Stimulated activated CD4-positive, alpha-beta T cell treated with anti-CD3 and anti-CD28 coated beads, Interleukin-2, amount 100 ng/mL, for 4 hours (primary cell): ENCODE measurements around the gene FBXL7.

ENCODE experiments used
- DNase-seq: peaks from one replicate; pipeline ENCODE4 v3.0.0-alpha.2; 2020; ENCODE audit warnings: low read depth

FBXL7 gene

DNA sequence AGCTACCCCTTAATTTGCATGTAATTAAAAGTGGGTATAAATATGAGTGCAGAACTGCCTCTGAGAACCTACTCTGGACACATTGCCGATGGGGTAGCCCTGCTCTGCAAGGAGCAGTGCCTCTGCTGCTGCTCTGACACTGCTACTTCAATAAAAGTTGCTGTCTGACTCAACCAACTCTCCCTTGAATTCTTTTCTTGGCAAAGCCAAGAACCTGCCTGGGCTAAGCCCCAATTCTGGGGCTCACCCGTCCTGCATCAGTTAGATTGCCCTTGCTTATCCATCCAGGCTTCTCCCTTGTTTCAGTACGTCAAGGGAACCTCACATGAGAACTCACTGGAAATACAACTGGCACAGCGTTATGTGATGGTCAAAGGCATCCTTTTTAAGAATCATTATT lies 44.1 kb downstream of the FBXL7 start:
- DNase-seq, result no peak

DNA sequence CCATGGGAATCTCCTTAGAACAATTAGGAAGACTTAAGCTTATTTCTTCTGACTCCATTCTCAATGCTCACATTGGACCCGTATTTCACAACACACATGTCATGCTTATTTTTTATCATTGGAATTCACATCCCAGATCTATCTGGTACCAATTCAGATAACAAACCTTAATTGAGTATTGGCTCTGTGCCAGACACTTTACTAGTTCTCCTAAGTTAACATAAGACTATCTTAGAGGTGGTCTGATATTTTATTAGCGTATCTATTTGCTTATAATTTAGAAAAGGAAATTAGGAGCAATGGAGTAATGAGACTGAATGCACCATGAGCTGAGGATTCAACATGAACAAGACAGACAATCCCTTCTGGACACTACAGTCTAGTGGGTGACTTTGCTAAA lies 45.1 kb downstream of the FBXL7 start:
- no peak for DNase-seq

GRCh38 chr5:15547261-15547839 lies 47.4 kb downstream of the FBXL7 start:
- DNase-seq, result no peak

DNA sequence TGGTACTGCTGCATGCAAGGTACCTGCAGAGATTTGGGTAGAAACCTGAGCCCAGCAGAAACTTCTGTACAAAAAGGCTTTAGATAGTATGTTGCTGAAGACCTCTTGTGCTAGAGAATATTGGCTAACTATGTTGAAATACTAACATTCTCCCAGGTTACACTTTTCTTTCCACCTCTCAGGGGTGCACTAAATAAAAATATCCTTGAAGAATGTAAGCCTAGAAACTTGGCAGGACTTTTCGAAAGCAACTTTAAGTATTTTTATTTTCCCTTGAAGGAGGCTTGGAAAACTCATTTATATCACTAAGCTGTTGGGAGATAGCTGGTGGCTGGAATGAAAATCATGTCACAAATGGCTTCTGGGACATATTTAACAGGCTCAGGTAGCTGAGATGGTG lies 50.0 kb downstream of the FBXL7 start:
- DNase-seq, result no peak

DNA sequence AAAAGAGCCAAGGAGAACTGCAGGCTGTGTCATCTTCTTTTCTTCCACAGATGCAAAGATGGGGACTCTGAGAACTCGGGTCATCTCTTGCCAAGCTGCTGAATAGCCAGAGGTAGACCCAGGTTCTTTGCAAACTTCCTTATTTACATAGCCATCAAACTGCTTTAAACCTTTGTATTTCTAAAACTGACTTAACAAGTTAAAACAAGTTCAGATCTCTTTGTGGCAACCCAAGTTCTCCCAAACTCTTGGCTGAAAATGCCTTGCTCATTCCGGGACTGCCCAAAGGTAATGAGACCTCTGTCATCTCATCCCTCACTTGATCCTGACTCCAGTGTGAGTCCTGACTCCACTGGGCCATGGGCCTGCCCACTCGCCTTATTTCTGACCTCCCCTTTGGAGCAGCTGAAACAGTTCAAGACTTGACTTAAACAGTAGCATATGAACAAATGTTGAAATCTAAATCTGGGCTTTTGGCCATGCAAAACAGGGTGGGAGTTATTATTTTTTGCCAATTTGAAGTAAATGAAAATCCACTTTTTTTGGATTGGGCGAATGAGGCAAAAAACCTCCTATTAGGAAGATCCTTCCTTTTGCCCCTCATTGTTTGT lies 50.6 kb downstream of the FBXL7 start:
- no peak for DNase-seq

DNA sequence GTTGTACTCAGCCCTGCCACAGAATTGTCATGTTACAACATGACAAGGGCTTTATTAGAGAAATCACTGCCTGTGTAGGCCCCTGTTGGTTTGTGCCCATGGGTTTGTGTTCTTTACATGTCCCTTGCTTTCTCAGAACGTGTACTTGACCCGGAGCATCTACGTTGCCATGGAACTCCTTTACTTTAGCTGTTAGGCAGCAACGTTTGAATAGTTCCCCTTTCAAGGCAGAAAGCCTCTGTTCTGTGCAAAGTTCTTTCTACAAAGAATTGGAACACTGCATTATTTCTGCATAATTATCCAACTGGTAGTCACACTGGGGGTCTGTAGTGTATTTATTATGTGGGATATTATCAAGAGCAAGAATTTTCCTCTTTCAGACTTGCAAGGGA lies 51.1 kb downstream of the FBXL7 start:
- no peak for DNase-seq

GRCh38 chr5:15554542-15554941 lies 54.6 kb downstream of the FBXL7 start:
- DNase-seq, result no peak

- no peak for DNase-seq
These were observed 55.2 kb downstream of the FBXL7 start for GRCh38 chr5:15555176-15555575.

GRCh38 chr5:15558240-15558639 lies 58.3 kb downstream of the FBXL7 start:
- DNase-seq, result no peak

GRCh38 chr5:15558681-15559080 lies 58.7 kb downstream of the FBXL7 start:
- no peak for DNase-seq

GRCh38 chr5:15560421-15560820 lies 60.4 kb downstream of the FBXL7 start:
- no peak for DNase-seq

- no peak for DNase-seq
These were observed 64.5 kb downstream of the FBXL7 start for GRCh38 chr5:15564523-15564922.

DNA sequence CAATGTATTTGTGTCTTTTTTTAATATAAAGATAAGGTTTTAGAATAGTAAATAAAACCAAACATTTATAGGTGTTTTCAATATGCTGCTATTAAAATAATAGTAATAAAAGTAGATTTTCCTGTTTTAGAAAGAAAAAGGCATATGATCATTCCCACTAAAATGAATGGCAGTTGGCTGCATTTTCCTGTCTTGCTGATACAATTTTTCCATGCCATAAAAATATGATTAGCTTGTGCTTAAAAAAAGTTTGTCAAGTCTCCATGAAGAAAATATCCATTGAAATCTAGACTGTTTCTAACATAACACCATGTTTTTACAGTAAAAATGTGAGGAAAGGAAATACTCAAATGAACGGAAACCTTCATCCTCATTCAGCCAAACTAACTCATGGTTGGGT lies 65.0 kb downstream of the FBXL7 start:
- DNase-seq, result no peak

GRCh38 chr5:15566306-15566705 lies 66.3 kb downstream of the FBXL7 start:
- no peak for DNase-seq

DNA sequence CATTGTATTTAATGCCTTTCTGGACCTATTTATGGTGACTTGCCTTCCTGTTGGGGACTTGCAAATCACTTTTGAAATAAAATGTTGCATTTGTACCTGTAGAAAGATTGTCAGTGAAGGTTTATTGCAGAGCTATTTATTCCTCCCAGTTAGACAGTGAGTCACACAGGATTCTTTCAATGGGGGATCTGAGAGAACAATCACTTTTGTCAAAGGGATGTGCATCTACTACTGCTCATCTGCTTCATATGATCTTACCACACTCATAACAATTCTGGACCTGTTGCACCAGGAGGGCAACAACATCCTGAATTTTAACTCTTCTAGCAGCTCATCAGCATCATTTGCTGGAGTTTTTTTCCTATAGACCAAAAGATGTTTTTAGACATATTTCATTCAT lies 66.8 kb downstream of the FBXL7 start:
- DNase-seq, result no peak

GRCh38 chr5:15570491-15570890 lies 70.5 kb downstream of the FBXL7 start:
- DNase-seq, result no peak

DNA sequence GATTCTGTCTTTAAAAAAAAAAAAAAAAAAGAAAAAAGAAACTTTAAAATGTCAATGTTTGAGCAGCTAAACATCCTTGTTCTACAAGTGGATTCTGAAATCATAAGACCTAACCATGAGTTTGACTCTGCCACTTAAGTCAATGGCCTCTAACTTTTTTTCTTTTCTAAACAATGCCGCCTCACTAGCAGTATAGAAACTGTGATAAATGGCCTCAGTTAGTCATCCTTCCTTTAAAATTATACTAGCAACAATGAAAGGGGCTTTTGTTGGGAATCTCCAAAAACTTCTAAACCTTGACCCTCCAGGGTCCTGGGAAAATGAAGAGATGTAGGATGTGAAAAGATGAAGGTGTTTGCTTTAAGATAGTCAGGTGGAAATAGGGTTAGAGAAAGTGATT lies 71.1 kb downstream of the FBXL7 start:
- no peak for DNase-seq

- DNase-seq, result no peak
These were observed 71.6 kb downstream of the FBXL7 start for GRCh38 chr5:15571618-15572017.

DNA sequence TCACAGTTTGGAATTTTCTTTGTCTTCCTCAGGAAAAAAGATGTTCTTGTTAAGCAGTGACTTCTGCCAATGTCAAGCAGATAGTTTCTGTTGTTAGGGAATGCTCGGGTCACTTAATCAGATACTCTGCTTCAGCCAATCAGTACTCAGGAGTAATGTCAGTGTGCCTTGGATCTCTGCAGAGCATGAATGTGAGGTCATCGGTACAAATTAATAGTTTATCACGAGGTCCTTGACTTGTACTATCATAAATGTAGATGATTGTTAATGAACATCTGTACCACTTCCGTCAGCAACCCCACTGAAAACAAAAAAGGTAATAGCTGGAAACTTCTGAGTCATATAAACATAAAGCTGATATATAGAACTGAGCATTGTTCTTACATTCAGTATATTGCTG lies 73.6 kb downstream of the FBXL7 start:
- no peak for DNase-seq

DNA sequence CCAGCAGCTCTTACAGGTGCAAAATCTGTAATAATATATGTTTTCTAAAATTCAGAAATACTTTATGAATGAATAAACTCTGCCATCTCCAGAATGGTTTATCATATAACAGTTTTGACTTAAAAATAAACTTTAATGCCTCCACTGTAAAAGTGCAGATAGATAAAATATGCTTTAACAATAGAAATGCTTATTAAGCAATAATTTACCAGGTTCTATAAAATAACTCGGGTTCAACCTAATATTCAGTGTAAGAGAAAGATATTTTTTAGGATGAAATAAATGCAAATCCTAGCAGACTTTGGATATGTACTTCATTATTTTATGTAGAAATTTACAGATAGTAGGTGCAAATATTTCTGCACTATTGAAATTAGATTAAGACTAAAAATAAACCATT lies 74.1 kb downstream of the FBXL7 start:
- no peak for DNase-seq

GRCh38 chr5:15574806-15575325 lies 74.9 kb downstream of the FBXL7 start:
- no peak for DNase-seq

- DNase-seq, result no peak
These were observed 75.7 kb downstream of the FBXL7 start for GRCh38 chr5:15575666-15576065.

DNA sequence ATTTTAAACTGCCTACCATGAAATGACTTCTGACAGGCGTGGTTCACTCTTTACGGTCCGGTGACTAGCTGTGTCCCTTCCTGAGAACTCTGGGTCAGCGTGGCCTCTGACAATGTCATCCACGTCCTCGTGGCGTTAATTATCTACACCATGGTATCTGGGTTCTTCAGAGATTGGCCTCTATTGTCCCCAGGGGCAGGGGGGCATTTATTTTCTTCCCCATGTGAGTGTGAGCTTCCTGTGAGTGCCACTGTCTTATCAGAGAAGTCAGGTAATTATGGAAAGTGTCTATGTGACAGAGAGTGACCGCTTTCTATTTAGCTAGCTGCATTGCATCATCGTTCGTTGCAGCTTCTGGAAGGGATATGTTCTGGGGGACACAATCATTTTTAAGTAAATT lies 77.2 kb downstream of the FBXL7 start:
- no peak for DNase-seq

DNA sequence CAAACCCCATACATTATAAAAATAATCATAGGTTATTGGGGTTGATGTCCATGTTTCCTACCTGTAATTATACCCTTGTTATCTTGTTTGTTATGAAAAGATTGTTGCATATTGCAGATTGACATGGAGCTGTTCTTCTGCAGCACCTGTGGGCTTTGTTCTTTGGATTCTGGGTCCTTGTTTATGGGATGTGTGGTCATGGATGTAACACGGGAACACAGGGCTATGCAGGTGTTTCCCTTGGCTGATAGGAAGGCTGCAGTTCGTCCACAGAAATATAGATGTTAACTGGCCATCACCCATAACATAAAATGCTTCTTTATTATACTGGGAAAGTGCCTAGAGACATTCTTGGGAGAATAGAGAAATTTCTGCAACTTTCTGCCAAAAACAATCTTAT lies 77.9 kb downstream of the FBXL7 start:
- no peak for DNase-seq
